ENCODE results near the gene PLB1.

DNA sequence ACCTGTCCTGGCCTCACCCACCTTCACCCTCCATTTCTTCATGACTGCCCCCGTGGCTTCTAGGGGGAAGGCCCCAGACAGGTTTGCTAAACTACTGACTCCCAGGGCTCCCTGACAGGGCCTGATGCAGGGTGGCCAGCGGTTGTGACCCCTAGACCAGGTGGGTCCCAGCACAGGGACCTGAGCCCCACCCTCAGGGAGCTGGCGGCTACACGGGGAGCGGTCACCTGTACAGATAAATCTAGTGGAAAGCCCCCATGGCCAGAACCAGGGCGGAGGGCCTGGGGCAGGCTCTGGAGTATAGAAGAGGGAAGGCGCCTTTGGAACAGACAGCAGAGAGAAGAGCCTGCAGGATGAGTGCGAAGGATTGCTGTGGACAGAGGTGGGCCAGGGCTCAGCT lies 42.5 kb upstream of the PLB1 start:
- TF ChIP-seq, protein P1, sequence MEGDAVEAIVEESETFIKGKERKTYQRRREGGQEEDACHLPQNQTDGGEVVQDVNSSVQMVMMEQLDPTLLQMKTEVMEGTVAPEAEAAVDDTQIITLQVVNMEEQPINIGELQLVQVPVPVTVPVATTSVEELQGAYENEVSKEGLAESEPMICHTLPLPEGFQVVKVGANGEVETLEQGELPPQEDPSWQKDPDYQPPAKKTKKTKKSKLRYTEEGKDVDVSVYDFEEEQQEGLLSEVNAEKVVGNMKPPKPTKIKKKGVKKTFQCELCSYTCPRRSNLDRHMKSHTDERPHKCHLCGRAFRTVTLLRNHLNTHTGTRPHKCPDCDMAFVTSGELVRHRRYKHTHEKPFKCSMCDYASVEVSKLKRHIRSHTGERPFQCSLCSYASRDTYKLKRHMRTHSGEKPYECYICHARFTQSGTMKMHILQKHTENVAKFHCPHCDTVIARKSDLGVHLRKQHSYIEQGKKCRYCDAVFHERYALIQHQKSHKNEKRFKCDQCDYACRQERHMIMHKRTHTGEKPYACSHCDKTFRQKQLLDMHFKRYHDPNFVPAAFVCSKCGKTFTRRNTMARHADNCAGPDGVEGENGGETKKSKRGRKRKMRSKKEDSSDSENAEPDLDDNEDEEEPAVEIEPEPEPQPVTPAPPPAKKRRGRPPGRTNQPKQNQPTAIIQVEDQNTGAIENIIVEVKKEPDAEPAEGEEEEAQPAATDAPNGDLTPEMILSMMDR (conservative IDR thresholded peaks at IDR 0.05; ENCODE audit: low read length) = no peak
- no peak for TF ChIP-seq EZH2phosphoT487 (IDR thresholded peaks at IDR 0.05; ENCODE audit: borderline replicate concordance)
